Adrenal gland (tissue), 12 donors: ENCODE data around the gene CNTN4. TPM values are rescaled to one million over a fixed set of nuclear protein-coding genes. Genes with fewer than 3 reads are reported as not detected.

ENCODE experiments used
- DNase-seq, 7 donors: peaks; one replicate each; pipeline ENCODE4 v3.0.0-alpha.2; 2019 to 2020
- H3K27ac ChIP-seq, 5 donors: fragments of 200-600 bp; sonication (generic) in 4 of 5; 1 replicate in 3 of 5; 2 replicates in 2 of 5; pipeline versions ENCODE4 v1.5.1 to v1.8.0; 2016 to 2020; ENCODE audit warnings: mild to moderate bottlenecking in 1 of 5
- H3K27me3 ChIP-seq: fragments of 200-600 bp; 2 replicates; pipeline ENCODE4 v1.8.0; 2021
- H3K36me3 ChIP-seq, 2 donors: fragments of 200-600 bp; replicated peaks in 1 of 2; 1 replicate in 1 of 2; 2 replicates in 1 of 2; pipeline versions ENCODE4 v1.5.1 to v1.8.0; 2018 to 2022
- H3K4me1 ChIP-seq, 2 donors: fragments of 200-600 bp; replicated peaks in 1 of 2; 1 replicate in 1 of 2; 2 replicates in 1 of 2; pipeline versions ENCODE4 v1.5.1 to v1.8.0; 2018 to 2021
- H3K4me3 ChIP-seq, 4 donors: fragments of 200-600 bp; sonication (generic) in 3 of 4; one replicate each; pipeline ENCODE4 v1.5.1; 2016 to 2018
- H3K9me3 ChIP-seq, 3 donors: fragments of 200-600 bp; sonication (generic) in 1 of 3; replicated peaks in 1 of 3; 1 replicate in 2 of 3; 2 replicates in 1 of 3; pipeline versions ENCODE4 v1.5.1 to v1.8.0; 2016 to 2021
- CTCF ChIP-seq, 6 experiments: fragments of 450-650 bp in 4 of 6; fragments of 200-600 bp in 2 of 6; sonication (generic) in 1 of 6; IDR thresholded peaks; 1 replicate in 5 of 6; 2 replicates in 1 of 6; pipeline versions ENCODE4 v1.5.1 to v1.8.0; 2016 to 2021; ENCODE audit warnings: antibody characterized with exemption in 6 of 6, mild to moderate bottlenecking in 2 of 6, moderate library complexity in 1 of 6
- POLR2A ChIP-seq, 2 donors: fragments of 450-650 bp; IDR thresholded peaks; one replicate each; pipeline ENCODE4 v1.6.1; 2017; ENCODE audit warnings: antibody characterized with exemption in 2 of 2, mild to moderate bottlenecking in 2 of 2, moderate library complexity in 1 of 2
- WGBS, 4 donors: extraction: QIAGEN DNeasy Blood & Tissue Kit in 2 of 4; methylation state at CpG; one replicate each; pipeline versions ENCODE4 v1.1.5 to v1.1.7; 2013 to 2017; 5-methylcytosine and 5-hydroxymethylcytosine counted together
- intact Hi-C, 2 donors: fragments of 100-400 bp; cut with DNase I; formaldehyde crosslinking; loops; one replicate each; pipeline versions ENCODE4 v1.14.1 to v1.15.0; 2022 to 2023
- polyA plus RNA-seq, 3 donors: library from polyadenylated mRNA; stranded (reverse); fragments of 200-250 nt in 2 of 3; fragments of 350-450 nt in 1 of 3; fragmentation: Illumina TruSeq in 1 of 3; extraction: RNeasy Lipid Tissue Mini Kit (QIAGEN cat#74804) in 1 of 3; gene quantifications; one replicate each; pipeline ENCODE4 v1.2.3, GENCODE V29; 2013 to 2014
- total RNA-seq, 9 donors: library from RNA; depleted of rRNA in 4 of 9; stranded (reverse); fragments of >200 nt in 4 of 9; fragments of 120-200 nt in 1 of 9; fragmentation: NEBNext Ultra II Directional in 1 of 9; extraction: Animal tissue kit (Norgen Biotek cat#: 25700) in 1 of 9; gene quantifications; one replicate each; pipeline versions ENCODE4 v1.1.0 to v1.2.4, GENCODE V29; 2013 to 2023
- donor health status: healthy with polysubstance abuse.
- donor health status: Bipolar disorder and iron deficiency.
- donor health status: DM: yes; HTN: yes; CAD: no.
- donor health status: DM: no; HTN: no; CAD: no.
- donor health status: DM: no; HTN: no; CAD: no.
- donor health status: DM: yes; HTN: yes; CAD: no.

Gene CNTN4
- total and polyA plus RNA-seq, 12 donors, result 0.17 to 9.2 (median 1.6) TPM

GRCh38 chr3:2266606-2267005 lies 167.9 kb downstream of the CNTN4 start:
- Histone ChIP-seq H3K4me3 (no peak overlapping the region), H3K4me1 (no peaks in the 10 kb centered on the region), H3K27me3 (no peaks in the 10 kb centered on the region), H3K9me3 (no peaks in the 10 kb centered on the region), H3K36me3 (no peaks in the 10 kb centered on the region), H3K27ac (no peak overlapping the region)
- WGBS, 4 donors, result 60 to 86% (median 65%) methylated on average over 1 of the region's 1 CpG
- DNase-seq, result no peak
- intact Hi-C loops, result no loop called here
- TF ChIP-seq POLR2A (IDR thresholded peaks at IDR 0.05) (no peak), CTCF (IDR thresholded peaks at IDR 0.05) (no peak)

DNA sequence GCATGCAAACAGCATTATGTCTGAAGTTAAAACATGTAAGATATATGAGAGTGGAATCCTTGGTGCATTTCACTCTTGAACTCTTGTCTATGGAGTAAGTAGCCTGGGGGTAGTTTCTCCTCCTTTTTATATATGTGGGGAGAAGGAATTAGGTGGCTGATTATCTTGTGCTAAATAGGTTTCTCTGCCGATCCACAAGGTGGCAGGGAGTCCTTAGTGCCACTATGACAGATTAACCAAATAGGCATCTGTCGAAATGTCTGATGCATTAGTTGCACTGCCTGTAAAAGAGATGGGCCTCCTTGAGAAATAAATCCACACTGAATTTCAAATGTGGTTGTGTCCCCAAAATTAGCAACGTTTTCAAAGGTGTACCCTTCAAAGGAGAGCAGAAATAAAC lies 170.1 kb downstream of the CNTN4 start:
- no peak overlapping the region for H3K4me3 ChIP-seq
- WGBS, 4 donors, result 41 to 55% (median 52%) methylated on average over 3 of the region's 3 CpGs
- H3K36me3 ChIP-seq, result no peaks in the 10 kb centered on the region
- H3K4me1 ChIP-seq, result no peaks in the 10 kb centered on the region
- H3K27me3 ChIP-seq, result no peaks in the 10 kb centered on the region
- TF ChIP-seq CTCF (IDR thresholded peaks at IDR 0.05) (no peak), POLR2A (IDR thresholded peaks at IDR 0.05) (no peak)
- no peaks in the 10 kb centered on the region for H3K9me3 ChIP-seq
- intact Hi-C loops, result no loop called here
- DNase-seq, result no peak
- no peak overlapping the region for H3K27ac ChIP-seq

DNA sequence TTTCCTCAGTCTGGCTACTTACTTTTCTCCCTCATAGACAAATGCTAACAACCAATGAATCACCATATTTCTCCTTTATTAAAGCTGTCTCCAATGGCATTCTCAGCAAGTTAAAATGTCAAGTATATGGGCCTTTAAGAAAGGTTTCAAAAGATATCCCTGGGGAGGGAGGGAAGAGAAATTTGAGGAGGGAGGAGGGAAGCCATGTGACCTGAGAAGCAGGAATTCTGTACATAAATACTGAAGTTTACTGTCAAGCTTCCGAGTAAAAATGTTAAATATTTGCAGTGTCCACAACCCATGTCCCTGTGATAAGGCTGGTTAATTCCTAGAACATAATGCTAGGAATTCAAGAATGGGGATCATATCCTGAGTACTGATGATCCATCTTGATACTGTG lies 175.9 kb downstream of the CNTN4 start:
- Histone ChIP-seq H3K4me3 (no peak overlapping the region), H3K27ac (no peak overlapping the region), H3K4me1 (no peaks in the 10 kb centered on the region), H3K27me3 (no peaks in the 10 kb centered on the region), H3K9me3 (no peaks in the 10 kb centered on the region), H3K36me3 (no peaks in the 10 kb centered on the region)
- WGBS, 4 donors, result 21 to 29% (median 26%) methylated on average over 1 of the region's 1 CpG
- no peak for TF ChIP-seq POLR2A (IDR thresholded peaks at IDR 0.05)
- no peak for TF ChIP-seq CTCF (IDR thresholded peaks at IDR 0.05)
- intact Hi-C loops, result no loop called here
- no peak for DNase-seq

DNA sequence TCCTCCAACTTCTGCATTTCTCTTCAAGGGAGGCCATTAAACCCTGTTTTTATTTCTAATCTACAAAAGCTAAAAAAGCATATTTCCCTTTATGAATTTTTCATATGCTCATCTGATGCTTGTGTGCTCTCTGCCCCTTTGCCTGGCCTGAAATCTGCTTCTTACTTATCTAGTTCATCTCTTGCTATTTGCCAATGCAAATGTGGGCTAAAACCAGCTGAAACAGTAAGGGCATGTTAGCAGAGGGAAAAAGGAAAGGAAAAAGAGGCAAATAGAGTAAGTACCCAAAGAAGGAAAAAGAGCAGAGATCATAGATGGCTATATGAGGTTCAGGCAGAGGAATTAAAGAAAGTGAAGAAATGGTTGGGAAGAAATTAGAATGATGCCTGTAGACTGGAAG lies 185.2 kb downstream of the CNTN4 start:
- Histone ChIP-seq H3K27me3 (no peaks in the 10 kb centered on the region), H3K4me3 (no peak overlapping the region), H3K4me1 (no peaks in the 10 kb centered on the region), H3K9me3 (no peaks in the 10 kb centered on the region), H3K36me3 (no peaks in the 10 kb centered on the region), H3K27ac (no peak overlapping the region)
- intact Hi-C loops, result no loop called here
- DNase-seq, result no peak
- TF ChIP-seq POLR2A (IDR thresholded peaks at IDR 0.05) (no peak), CTCF (IDR thresholded peaks at IDR 0.05) (no peak)
